Umbilical cord (tissue), 2 donors: ENCODE data around the gene EHF. TPM values are rescaled to one million over a fixed set of nuclear protein-coding genes. Genes with fewer than 3 reads are reported as not detected.
A peak's percentile ranks its signal among the peaks of the same experiment; 100 is the strongest.

Source experiments
- DNase-seq: peaks from one replicate; pipeline ENCODE4 v3.0.0-alpha.2; 2015; ENCODE audit warnings: low spot score
- total RNA-seq: library from RNA; depleted of rRNA; stranded (reverse); fragments of >200 nt; gene quantifications from one replicate; pipeline ENCODE4 v1.2.3, GENCODE V29; 2014; ENCODE audit warnings: low replicate concordance; ENCODE audit not compliant: insufficient read depth

Gene EHF
- total RNA-seq, 1 donor from 2014 or later = 6.3 TPM

DNA sequence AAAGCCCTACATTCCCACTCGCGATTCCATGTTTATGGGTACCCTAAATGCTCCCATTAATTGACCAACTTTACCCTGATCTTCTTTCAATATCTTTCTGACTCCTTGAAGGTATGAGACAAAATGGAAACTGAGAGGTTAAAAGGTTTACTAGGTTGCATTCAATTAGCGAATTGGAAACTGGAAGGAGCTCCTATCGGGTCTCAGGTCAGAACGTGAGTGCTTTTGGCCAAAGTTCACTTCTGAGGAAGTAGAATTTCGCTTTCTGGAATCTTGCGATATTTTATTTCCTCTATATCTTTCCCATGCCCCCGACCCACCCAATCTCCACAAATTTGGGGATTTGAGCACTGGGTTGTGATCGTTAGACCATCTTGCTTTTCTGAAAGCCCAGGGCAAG, 2.6 kb downstream of the EHF start:
- no peak for DNase-seq

DNA sequence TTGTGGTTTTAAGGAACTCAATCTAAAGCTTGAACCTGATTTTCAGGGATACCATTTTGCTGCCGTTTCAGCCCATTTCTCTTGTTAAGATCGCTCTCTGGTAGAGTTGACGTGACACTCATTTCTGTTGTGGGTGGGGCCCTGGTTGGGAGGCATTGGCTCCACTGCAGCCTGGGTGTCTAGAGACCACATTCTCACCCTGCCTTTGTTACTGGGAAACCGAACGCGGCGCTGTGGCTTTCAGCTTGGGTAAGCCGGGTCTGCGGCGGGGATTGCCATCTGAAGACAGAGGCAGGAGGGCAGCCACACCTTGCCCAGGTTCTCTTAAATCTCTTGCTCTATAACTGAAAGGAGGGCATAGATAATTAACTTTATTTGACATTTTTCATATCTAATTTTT, 3.2 kb downstream of the EHF start:
- DNase-seq = no peak

DNA sequence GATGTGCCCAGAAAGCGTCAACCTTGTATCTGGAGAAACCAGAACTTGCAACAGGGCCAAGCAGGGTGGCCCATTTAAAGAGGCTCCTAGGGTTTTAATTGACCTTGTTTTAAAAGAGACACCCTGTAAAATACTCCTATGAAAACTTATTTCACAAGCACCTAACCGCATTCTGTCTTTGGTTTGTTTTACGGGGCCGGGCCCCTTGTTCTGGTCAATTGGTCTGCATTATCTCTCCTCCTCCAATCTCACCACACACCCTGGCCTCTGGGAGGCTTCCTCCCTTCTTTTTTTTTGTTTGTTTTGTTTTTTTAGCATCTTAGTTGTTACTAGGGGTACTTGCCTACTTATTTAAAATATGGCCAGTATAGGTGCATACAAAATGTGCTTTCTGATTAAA, 4.7 kb downstream of the EHF start:
- DNase-seq = no peak

DNA sequence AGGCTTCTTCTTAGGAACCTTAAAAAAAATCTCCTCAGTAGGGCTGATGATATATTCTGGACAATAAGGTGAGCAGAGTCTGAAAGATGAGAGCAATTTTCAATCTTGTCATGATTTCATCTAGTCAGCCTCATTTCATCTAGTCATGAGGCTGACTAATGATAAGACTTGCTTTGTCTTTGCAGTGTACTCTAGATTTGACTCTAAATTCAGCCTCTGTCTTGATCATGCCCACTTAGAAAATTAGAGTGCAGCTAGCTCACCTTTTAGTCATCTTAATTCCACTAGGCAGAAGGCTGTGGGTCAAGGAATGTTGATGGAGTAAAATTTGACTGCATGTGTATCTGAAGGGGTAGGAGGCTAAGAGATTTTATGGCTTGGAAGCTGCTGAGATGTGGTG, 5.5 kb downstream of the EHF start:
- DNase-seq = no peak

DNA sequence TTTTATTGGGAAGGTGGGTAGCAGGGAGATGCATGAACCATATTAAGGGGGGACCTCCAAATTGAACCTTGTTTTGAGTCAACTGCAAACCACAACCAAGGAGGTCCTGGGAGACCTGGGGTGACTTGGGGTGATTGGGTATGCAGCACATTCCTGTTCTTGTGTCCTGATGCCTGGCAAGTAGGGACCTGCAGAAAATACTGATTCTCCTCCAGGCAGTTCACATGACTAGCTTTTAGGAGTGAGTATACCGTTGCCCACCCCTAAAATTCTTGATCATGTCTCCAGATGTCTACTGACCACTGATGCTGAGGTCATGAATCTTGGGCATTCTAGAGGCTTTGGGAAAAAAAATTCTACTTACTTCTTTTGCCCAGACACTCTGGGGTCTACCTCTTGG, 6.3 kb downstream of the EHF start:
- no peak for DNase-seq

DNA sequence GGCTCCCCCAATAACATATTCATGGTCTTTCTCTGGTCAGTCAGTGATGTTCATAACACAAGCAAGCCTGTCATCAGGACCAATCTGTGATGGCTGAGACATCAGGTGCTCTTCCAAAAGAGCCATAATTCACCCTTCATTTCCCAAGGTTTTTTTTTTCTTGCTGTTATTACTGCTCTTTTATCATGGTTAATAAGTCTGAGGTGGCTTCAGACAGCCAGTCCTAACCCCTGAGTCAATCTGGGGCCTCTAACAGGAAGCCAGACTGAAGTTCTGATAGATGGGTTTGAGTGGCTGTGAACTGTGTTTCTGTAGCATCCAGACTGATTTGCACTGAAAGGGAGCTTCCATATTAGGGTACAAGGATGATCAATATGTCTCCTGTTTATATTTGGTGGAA, 8.8 kb downstream of the EHF start:
- DNase-seq = no peak

DNA sequence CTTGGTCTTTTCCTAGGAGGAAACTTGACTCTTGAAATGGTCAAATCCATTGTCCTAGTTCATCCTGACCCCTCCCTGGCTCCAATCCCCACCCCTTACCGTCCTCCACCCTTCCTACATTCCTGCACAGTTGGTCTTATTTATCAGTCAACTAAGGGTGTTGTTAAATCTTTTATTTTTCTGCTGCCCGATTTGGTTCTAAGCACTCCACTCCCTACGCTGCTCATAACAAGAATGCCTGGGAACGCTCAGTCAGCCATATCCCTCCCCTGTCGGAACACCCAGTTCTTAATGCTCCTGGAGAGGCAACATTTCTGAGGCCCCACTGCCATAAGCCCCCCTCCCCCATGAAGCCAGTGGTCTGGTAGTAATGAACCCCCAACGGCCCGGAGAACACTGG, 9.7 kb downstream of the EHF start:
- no peak for DNase-seq

GRCh38 chr11:34631297-34631696, 10.4 kb downstream of the EHF start:
- DNase-seq = no peak

- DNase-seq = no peak
These were observed 10.8 kb downstream of the EHF start for GRCh38 chr11:34631737-34632104.

GRCh38 chr11:34632105-34632791, 11.4 kb downstream of the EHF start:
- no peak for DNase-seq

GRCh38 chr11:34633640-34633989, 12.7 kb downstream of the EHF start:
- DNase-seq = no peak

DNA sequence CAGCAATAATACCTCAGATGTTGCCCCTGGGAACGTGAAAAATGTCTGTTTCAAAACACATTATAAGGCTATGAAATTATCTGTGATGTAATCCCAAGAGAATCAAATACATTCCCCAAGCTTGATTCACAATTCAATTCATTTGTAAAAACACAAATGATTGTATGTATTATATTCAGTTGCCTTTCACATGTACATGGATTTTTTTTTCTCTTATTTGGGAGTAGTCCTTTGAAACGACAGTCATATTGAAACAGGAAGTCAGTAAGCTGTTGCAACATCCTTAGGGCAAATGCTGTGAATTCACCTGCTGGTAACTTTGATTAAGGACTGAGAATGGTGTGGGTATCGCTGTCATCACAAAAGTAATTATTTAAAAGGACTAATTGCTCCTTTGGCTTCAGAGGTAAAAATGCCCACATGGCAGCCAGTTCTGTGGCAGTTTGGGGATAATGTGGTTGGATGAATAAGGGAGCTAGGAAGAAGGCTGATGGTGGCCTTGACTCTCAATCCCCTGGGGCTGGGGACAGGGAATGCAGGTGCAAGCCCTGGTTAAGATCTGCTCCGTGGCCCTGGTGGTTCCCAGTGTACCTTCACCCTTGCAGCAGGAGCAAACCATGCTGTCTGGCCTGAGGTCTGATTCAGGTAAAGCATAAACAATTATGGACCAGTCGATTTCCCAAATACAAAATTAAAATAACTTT, 13.2 kb downstream of the EHF start:
- peak; percentile 20 for DNase-seq

- DNase-seq = no peak
These were observed 13.8 kb downstream of the EHF start for GRCh38 chr11:34634694-34635062.

- DNase-seq = no peak
These were observed 15.2 kb downstream of the EHF start for GRCh38 chr11:34636127-34636526.

- DNase-seq = no peak
These were observed 16.4 kb downstream of the EHF start for GRCh38 chr11:34637303-34637702.

GRCh38 chr11:34638897-34639296, 18.0 kb downstream of the EHF start:
- DNase-seq = no peak

- DNase-seq = no peak
These were observed 18.7 kb downstream of the EHF start for GRCh38 chr11:34639545-34639944.

DNA sequence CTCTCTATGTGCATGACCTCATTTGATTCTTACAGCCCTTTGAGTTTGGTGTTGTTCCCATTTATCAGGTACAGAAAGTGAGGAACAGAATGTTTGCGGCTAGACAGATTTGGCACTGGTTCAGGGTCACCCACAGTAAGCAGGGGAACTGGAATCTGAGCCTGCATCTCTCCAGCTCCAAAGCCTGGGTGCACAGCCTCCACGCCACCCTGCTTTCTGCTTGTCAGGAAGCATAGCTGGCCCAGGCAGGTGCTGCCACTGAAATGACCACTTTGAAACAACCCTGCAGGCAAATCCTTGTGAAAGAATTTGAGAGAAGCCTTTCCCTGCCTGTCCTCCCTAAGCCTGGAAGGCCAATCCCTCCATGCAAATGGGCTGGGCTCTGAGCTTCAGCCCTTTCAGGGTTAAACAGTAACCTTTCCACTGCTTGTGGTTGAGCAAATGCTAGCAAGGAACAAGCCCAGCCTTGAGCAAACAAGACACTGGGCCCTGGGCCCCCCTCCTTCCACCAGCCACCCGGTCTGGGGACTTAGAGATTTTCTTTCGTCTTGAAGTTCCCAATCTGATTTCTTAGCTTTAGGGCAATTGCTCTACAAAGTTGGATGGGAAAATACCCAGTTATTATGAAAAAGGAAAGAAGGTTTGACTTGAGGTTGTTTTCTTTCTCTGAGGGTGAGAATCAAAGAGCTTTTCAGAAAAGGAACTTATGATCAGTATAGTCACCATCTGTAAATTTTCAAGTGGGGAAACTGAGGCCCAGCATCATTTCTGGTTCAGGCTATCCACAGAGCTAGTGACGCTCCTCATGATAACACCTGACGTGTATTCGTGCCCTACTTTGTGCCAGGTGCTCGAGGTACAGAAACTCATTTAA, 19.4 kb downstream of the EHF start:
- no peak for DNase-seq

DNA sequence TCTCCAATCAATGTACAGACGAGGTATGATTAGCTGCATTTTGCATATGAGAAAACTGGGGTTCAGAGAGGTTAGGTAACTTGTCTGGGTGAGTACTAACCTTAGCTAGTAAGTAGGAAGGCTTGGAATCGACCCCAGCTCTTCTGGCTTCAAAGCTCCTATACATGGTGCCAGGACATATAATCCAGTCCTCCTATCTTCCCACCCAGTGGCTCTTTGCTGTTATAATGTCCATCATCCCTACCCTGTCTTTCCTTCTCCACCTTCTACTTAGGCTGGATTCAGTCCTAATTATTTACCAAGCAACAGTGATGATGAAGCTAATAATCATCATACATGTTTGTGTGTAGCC, 20.0 kb downstream of the EHF start:
- DNase-seq = no peak

GRCh38 chr11:34641456-34641855, 20.6 kb downstream of the EHF start:
- no peak for DNase-seq

DNA sequence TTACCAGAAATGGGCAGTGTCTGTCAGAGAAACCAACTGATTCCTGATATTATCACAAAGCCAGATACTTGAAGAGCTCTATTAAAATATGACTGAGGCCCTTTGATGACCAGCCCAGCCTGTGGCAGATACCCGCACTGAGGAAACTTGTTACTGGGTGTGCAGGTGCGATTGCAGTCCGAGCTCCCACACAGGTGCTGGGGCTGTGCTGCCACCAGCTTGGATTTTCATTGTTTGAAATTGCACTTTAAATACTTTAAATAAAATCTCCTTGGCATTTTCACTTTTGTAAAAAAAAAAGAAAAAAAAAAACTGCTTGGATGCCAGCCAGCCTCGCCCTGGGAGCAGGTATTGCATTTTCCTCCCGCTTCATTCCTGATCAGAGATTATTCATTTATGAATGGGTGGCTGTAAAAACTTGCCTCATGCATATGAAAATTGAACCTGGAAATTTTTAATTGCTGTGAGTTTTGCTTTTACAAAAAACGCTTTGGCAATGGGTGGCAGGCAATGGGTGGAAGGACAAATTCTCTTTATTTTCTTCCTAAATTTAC, 21.2 kb downstream of the EHF start:
- no peak for DNase-seq

DNA sequence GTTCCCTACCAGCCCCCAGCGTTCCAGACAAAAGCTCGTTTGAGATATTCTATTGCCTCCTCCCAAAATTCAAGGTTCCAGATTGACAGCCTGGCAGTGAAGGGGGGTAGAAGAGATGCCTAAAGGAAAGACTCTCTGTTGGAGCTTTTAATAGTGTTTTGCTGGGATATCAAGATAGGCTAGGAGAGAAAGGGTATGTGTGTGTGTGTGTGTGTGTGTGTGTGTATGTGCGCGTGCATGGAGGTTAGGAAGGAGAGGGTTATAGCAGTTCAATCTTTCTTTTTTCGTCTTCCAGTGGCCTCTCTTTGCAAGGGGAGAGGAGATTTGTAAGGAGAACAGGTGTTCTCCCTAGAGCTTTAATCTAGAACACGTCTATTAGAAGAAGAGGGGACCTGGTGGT, 22.0 kb downstream of the EHF start:
- DNase-seq = no peak

GRCh38 chr11:34643311-34643710, 22.4 kb downstream of the EHF start:
- no peak for DNase-seq
